Ovary (tissue), 3 donors: ENCODE results near the gene RAB40C.

Source experiments
- CTCF ChIP-seq, 3 donors: fragments of 450-650 bp in 2 of 3; fragments of 200-600 bp in 1 of 3; IDR thresholded peaks; one replicate each; pipeline versions ENCODE4 v1.5.1 to v1.8.0; 2016 to 2022; ENCODE audit warnings: antibody characterized with exemption in 3 of 3, mild to moderate bottlenecking in 1 of 3
- EP300 ChIP-seq: sonication (generic); formaldehyde crosslinking; IDR thresholded peaks from one replicate; pipeline ENCODE4 v1.6.1; 2017; ENCODE audit warnings: antibody characterized with exemption
- POLR2A ChIP-seq: fragments of 450-650 bp; IDR thresholded peaks from one replicate; pipeline ENCODE4 v1.6.1; 2017; ENCODE audit warnings: antibody characterized with exemption, mild to moderate bottlenecking, moderate library complexity
- donor health status: DM: no; HTN: no; CAD: no.

- no peak for TF ChIP-seq POLR2A
- no peak for TF ChIP-seq CTCF (IDR thresholded peaks at IDR 0.05)
- TF ChIP-seq EP300: no peak
These were observed 34.1 kb upstream of the RAB40C start for GRCh38 chr16:555528-556473.
